DMS53 (cell line): ENCODE results near the gene OTOGL.

Experiments used
- DNase-seq: peaks from one replicate; lab custom pipeline; 2025; lab: John Stamatoyannopoulos, UW

Gene OTOGL

GRCh38 chr12:80364056-80364455 is 264.7 kb downstream of the OTOGL start:
- peak; percentile 81 for DNase-seq

- peak; percentile 77 for DNase-seq
Measured at GRCh38 chr12:80373666-80374065, 274.3 kb downstream of the OTOGL start.

DNA sequence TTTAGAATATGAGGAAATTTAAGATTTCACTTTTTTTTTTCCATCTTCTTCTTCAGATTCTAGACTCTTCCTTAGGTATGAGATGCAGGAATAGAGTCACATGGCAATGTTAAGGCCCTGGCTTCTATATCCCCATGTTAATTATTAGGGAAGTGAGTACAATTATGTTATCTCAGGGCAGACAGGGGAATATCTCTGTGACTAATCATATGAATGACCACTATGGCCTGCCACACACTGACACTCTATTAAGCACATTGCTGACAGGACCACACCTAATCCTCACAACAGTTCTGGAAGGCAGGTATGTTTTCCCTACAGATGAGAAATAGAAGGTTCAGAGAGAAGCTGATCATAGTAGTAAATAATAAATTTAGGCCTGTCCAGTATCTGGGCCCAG is 275.3 kb downstream of the OTOGL start:
- DNase-seq: peak; percentile 43

DNA sequence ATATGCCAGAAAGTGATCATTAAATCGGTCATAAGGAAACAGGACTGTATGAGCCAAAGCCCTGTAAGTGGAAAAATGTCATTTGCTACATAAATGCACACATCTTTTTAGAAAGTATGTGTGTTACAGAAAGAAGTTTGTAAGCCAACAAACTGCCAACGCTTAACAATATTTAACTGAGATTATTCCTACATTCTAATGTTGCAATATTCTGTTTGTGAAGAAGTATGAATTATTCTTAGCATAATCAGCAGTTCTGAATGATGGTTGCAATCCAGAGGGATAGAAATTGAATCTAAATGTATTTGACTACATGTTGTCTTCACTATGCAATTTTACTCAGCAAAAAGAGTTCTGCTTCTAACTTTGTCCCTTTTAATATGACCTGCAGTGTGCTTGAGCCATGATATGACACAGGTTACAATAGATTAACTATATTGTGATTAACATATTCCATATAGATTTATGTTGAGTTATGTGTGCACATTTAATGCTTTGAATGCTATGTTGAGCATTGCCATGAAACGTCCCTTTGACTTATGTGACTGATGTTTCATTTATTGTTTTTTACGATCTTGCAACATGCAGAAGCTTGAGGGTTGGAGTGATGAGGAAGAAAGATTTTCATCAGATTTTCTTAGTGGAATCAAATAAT is 277.9 kb downstream of the OTOGL start:
- DNase-seq: no peak

GRCh38 chr12:80381121-80381520 is 281.8 kb downstream of the OTOGL start:
- DNase-seq: peak; percentile 26

- DNase-seq: no peak
Measured at GRCh38 chr12:80382254-80382653, 282.9 kb downstream of the OTOGL start.

- DNase-seq: no peak
Measured at GRCh38 chr12:80400571-80400991, 301.2 kb downstream of the OTOGL start.

GRCh38 chr12:80401191-80401590 is 301.9 kb downstream of the OTOGL start:
- no peak for DNase-seq

- no peak for DNase-seq
Measured at GRCh38 chr12:80404629-80405028, 305.3 kb downstream of the OTOGL start.

GRCh38 chr12:80406253-80406652 is 306.9 kb downstream of the OTOGL start:
- DNase-seq: no peak

DNA sequence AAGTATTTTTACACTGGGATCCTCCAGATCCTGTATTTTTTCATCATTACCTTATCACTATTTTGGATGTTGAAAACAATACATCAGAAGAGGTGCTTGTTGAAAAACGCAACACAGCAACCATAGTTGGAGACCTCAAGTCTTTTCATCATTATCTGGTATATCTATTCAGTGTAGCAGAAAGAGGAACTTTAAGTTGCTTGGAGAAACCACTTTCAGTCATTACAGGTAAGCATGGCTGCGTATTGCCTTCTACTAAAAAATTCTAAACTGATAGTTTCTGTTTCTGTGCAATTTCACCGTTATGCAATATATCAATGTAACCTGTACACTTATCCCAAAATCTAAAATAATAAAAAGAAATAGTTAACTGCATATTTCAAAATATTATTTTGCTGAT is 312.4 kb downstream of the OTOGL start:
- no peak for DNase-seq

DNA sequence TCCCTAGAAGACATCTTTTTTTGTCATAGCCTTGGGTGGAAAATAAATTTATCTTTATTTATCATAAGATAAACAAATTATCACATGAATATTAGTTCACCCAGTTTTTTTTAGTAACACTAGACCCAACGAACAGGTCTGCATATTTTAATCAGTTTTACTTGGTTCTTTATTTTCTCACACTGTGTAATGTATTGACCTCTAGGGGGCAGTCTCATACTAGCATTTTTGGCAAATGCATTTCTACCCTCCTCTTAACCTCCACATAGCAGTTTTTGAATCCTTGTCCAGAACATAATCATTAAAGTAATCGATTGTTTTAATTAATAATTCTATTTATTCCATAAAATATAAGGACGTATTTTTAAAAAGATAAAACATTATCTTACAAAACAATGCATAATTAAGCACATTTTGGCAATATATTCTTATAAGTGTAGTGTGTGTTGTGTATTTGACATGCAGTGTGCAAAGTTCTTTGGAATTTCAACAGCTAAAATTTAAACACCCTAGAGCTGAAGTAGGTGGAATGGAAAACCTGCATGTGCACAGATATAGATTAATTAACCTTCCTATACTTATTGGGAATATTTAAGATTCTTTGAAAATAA is 313.1 kb downstream of the OTOGL start:
- DNase-seq: peak; percentile 91

GRCh38 chr12:80413462-80413861 is 314.1 kb downstream of the OTOGL start:
- DNase-seq: no peak

- no peak for DNase-seq
Measured at GRCh38 chr12:80415466-80415865, 316.1 kb downstream of the OTOGL start.

- DNase-seq: peak; percentile 32
Measured at GRCh38 chr12:80419644-80420043, 320.3 kb downstream of the OTOGL start.

DNA sequence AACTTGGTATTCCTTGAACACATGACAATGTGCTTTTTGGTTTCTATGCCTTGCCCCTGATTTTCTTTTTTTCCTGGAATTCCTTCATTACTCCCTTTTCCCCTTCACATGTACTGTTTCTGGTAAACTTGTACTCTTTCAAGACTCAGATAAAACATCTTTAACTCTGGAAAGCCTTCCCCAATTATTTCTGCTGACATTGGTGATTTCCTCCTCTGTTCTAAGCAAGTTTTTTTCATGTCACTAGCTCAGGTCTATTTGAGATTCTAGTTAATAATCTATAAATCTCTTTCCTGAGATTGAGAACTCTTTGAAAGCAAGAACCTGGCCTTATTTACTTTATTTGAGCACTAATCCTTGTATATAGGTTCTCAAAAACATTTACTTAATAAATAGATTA is 320.7 kb downstream of the OTOGL start:
- DNase-seq: no peak

- DNase-seq: no peak
Measured at GRCh38 chr12:80422550-80422949, 323.2 kb downstream of the OTOGL start.
